Stimulated activated CD4-positive, alpha-beta T cell treated with anti-CD3 and anti-CD28 coated beads, Interleukin-1b, Interleukin-23, amount 100 ng/mL, for 4 hours (primary cell): Measurements from ENCODE around the gene CRYGN.

ENCODE experiments used
- DNase-seq, 2 donors: peaks; one replicate each; pipeline ENCODE4 v3.0.0-alpha.2; 2020; ENCODE audit warnings: low read depth in 2 of 2

CRYGN gene

GRCh38 chr7:151459726-151460473 is 20.0 kb upstream of the CRYGN start:
- no peak for DNase-seq

GRCh38 chr7:151457534-151457933 is 17.6 kb upstream of the CRYGN start:
- no peak for DNase-seq

- DNase-seq: no peak
Measured at GRCh38 chr7:151456782-151457181, 16.8 kb upstream of the CRYGN start.

- DNase-seq: no peak
Measured at GRCh38 chr7:151456276-151456675, 16.3 kb upstream of the CRYGN start.

- DNase-seq: no peak
Measured at GRCh38 chr7:151455690-151456089, 15.7 kb upstream of the CRYGN start.

- no peak for DNase-seq
Measured at GRCh38 chr7:151454932-151455530, 15.1 kb upstream of the CRYGN start.

GRCh38 chr7:151454305-151454704 is 14.4 kb upstream of the CRYGN start:
- no peak for DNase-seq

- DNase-seq: no peak
Measured at GRCh38 chr7:151453326-151453791, 13.4 kb upstream of the CRYGN start.

- DNase-seq: no peak
Measured at GRCh38 chr7:151452680-151453325, 12.9 kb upstream of the CRYGN start.

GRCh38 chr7:151451626-151452571 is 12.0 kb upstream of the CRYGN start:
- DNase-seq: no peak

GRCh38 chr7:151451156-151451555 is 11.2 kb upstream of the CRYGN start:
- no peak for DNase-seq

GRCh38 chr7:151449990-151450389 is 10.0 kb upstream of the CRYGN start:
- DNase-seq: no peak

- DNase-seq: peak; percentile 67 to 75
Measured at GRCh38 chr7:151448261-151449252, 8.6 kb upstream of the CRYGN start.

- no peak for DNase-seq
Measured at GRCh38 chr7:151447901-151448260, 7.9 kb upstream of the CRYGN start.

GRCh38 chr7:151447312-151447711 is 7.4 kb upstream of the CRYGN start:
- no peak for DNase-seq

GRCh38 chr7:151446412-151446811 is 6.5 kb upstream of the CRYGN start:
- DNase-seq: no peak

GRCh38 chr7:151444632-151445031 is 4.7 kb upstream of the CRYGN start:
- no peak for DNase-seq

- DNase-seq: no peak
Measured at GRCh38 chr7:151442776-151443496, 3.0 kb upstream of the CRYGN start.

GRCh38 chr7:151440799-151441445 is 981 bp upstream of the CRYGN start:
- DNase-seq: no peak
